Measurements from ENCODE around the gene ST3GAL4.

The ST3GAL4 gene

DNA sequence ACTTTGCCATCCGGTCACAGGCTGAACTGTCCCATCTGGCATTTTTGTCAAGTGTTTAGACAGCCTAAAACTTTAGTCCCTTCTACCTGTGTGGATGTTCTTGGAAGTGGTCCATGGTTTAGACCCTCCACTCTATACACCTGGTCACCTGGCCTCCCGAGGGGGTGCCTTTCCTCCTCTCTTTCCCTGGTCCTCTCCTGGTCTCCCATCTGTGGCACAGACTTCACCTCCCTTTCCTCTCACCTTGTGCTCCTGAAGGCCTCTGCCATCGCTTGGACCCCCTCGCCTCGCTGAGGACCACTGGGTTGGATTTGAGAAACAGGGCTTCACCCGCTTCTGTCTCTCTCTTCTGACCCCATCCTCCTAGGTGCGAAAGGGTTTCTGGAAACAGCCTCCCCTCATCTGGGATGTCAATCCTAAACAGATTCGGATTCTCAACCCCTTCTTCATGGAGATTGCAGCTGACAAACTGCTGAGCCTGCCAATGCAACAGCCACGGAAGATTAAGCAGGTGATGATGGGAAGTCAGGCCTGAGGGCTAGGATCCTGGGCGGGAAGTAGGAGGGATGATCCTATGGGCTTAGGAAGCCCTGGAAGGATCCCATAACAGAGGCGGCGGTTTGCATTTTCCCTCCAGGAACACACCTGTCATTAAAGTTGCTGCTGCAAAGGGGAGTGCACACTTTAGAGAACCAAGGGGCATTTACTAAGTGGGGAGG is 53.6 kb downstream of the ST3GAL4 start:
- TF ChIP-seq, protein P1, sequence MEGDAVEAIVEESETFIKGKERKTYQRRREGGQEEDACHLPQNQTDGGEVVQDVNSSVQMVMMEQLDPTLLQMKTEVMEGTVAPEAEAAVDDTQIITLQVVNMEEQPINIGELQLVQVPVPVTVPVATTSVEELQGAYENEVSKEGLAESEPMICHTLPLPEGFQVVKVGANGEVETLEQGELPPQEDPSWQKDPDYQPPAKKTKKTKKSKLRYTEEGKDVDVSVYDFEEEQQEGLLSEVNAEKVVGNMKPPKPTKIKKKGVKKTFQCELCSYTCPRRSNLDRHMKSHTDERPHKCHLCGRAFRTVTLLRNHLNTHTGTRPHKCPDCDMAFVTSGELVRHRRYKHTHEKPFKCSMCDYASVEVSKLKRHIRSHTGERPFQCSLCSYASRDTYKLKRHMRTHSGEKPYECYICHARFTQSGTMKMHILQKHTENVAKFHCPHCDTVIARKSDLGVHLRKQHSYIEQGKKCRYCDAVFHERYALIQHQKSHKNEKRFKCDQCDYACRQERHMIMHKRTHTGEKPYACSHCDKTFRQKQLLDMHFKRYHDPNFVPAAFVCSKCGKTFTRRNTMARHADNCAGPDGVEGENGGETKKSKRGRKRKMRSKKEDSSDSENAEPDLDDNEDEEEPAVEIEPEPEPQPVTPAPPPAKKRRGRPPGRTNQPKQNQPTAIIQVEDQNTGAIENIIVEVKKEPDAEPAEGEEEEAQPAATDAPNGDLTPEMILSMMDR (IDR thresholded peaks at IDR 0.05; ENCODE audit: borderline replicate concordance, control extremely low read depth, extremely low read depth, insufficient read depth, missing control alignments) = no peak
- no peak for DNase-seq (ENCODE audit: low spot score)
- in situ Hi-C loops (cut with MboI; ENCODE audit: low sequenced_read_pairs, unreplicated experiment) = no loop called here

DNA sequence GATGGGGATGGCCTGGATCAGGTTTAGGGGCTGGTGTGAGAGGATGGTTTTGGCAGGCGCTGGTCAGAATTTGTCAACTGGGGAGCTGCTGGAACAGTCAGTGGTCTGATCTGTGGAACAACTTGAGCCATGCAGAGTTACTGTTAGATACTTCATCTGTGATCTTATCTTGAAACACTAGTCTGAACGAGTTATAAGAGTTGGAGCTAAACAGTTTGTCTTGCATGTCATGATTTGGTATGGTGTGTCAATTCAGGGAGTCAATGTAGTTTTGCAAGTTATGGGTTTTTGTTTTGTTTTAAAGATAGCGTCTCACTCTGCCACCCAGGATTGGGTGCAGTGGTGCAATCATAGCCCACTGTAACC is 54.1 kb downstream of the ST3GAL4 start:
- TF ChIP-seq, protein P1 (IDR thresholded peaks at IDR 0.05; ENCODE audit: borderline replicate concordance, control extremely low read depth, extremely low read depth, insufficient read depth, missing control alignments) = no peak
- DNase-seq (ENCODE audit: low spot score) = no peak
- in situ Hi-C loops (cut with MboI; ENCODE audit: low sequenced_read_pairs, unreplicated experiment) = no loop called here

DNA sequence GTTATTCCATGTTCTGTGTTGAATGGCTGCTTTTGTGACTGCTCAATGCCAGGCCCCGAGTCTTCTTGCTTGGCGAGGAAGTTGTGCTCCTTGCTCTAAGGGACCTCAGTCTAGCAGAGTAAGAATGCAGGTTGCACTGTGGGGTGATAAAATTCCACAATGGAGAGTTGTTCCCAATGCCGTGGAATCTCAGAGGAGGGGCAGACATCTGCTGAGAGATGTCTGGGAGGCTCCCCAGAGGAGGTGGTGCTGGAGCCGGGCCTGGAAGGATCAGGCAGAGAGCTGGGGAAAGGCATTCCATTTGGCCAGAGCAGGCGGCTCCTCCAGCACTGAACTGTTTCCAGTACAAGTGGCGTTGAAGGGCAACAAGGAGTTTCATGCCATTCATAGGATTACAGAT is 55.2 kb downstream of the ST3GAL4 start:
- in situ Hi-C loops (cut with MboI; ENCODE audit: low sequenced_read_pairs, unreplicated experiment) = no loop called here
- DNase-seq (ENCODE audit: low spot score) = no peak
- TF ChIP-seq, protein P1 (IDR thresholded peaks at IDR 0.05; ENCODE audit: borderline replicate concordance, control extremely low read depth, extremely low read depth, insufficient read depth, missing control alignments) = no peak

DNA sequence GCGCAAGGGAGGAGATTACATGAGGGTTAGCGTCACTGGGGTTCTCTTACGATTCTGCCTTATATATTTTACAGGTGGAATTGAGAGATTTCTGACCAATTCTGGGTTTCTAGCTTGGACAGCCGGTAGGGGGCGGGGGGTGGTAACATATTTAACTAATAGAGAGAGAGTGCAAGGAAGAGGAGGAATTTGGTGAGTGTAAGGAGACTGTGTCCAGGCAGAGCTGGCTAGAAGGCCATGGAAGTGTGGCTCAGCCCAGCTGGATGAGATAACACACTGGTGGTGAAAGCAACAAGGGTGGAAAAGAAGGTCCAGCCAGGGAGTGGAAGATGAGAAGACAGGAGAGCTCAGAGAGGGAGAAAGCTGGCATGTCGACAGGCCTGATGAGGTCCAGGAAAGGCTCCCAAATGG is 56.5 kb downstream of the ST3GAL4 start:
- DNase-seq (ENCODE audit: low spot score) = no peak
- in situ Hi-C loops (cut with MboI; ENCODE audit: low sequenced_read_pairs, unreplicated experiment) = no loop called here
- TF ChIP-seq, protein P1 (IDR thresholded peaks at IDR 0.05; ENCODE audit: borderline replicate concordance, control extremely low read depth, extremely low read depth, insufficient read depth, missing control alignments) = no peak

GRCh38 chr11:126413426-126413825 is 57.9 kb downstream of the ST3GAL4 start:
- DNase-seq (ENCODE audit: low spot score) = no peak

DNA sequence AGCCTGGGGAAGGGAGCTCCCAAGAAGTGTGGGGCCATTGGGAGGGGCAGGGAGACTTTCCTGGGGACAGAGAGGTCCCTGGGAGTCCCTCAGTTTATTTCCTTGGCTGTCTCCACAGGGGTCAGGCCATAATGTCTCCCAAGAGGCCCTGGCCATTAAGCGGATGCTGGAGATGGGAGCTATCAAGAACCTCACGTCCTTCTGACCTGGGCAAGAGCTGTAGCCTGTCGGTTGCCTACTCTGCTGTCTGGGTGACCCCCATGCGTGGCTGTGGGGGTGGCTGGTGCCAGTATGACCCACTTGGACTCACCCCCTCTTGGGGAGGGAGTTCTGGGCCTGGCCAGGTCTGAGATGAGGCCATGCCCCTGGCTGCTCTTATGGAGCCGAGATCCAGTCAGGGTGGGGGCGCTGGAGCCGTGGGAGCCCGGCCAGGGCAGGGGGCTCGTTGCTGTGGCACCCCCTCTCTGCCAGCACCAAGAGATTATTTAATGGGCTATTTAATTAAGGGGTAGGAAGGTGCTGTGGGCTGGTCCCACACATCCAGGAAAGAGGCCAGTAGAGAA is 58.4 kb downstream of the ST3GAL4 start:
- in situ Hi-C loops (cut with MboI; ENCODE audit: low sequenced_read_pairs, unreplicated experiment) = no loop called here
- TF ChIP-seq, protein P1 (IDR thresholded peaks at IDR 0.05; ENCODE audit: borderline replicate concordance, control extremely low read depth, extremely low read depth, insufficient read depth, missing control alignments) = no peak
- no peak for DNase-seq (ENCODE audit: low spot score)

More at GRCh38 chr11:126413426-126413825, 57.9 kb downstream of the ST3GAL4 start:
- TF ChIP-seq, protein P1 (IDR thresholded peaks at IDR 0.05; ENCODE audit: borderline replicate concordance, control extremely low read depth, extremely low read depth, insufficient read depth, missing control alignments) = no peak
- in situ Hi-C loops (cut with MboI; ENCODE audit: low sequenced_read_pairs, unreplicated experiment) = no loop called here
